Parathyroid adenoma (tissue), 2 donors: ENCODE measurements around the gene ARID4B.

ENCODE experiments used
- H2AFZ ChIP-seq: fragments of 300-600 bp; sonication (generic); one replicate; pipeline ENCODE4 v1.7.0; 2017; ENCODE audit warnings: antibody characterized with exemption, mild to moderate bottlenecking
- H3K27ac ChIP-seq: fragments of 300-600 bp; sonication (generic); one replicate; pipeline ENCODE4 v1.7.0; 2017
- H3K27me3 ChIP-seq: fragments of 300-600 bp; sonication (generic); one replicate; pipeline ENCODE4 v1.7.0; 2017; ENCODE audit warnings: low read length; ENCODE audit not compliant: control insufficient read depth, insufficient read depth
- H3K36me3 ChIP-seq: fragments of 300-600 bp; sonication (generic); one replicate; pipeline ENCODE4 v1.7.0; 2017; ENCODE audit warnings: low read length; ENCODE audit not compliant: control insufficient read depth, insufficient read depth
- H3K4me1 ChIP-seq: fragments of 300-600 bp; sonication (generic); one replicate; pipeline ENCODE4 v1.7.0; 2017; ENCODE audit warnings: control low read depth
- H3K4me2 ChIP-seq: fragments of 300-600 bp; sonication (generic); one replicate; pipeline ENCODE4 v1.7.0; 2017; ENCODE audit warnings: low read length
- H3K4me3 ChIP-seq: fragments of 300-600 bp; sonication (generic); one replicate; pipeline ENCODE4 v1.7.0; 2017; ENCODE audit warnings: low read depth, low read length
- H3K79me2 ChIP-seq: fragments of 300-600 bp; sonication (generic); one replicate; pipeline ENCODE4 v1.7.0; 2017; ENCODE audit warnings: control low read depth
- H3K9ac ChIP-seq: fragments of 300-600 bp; sonication (generic); one replicate; pipeline ENCODE4 v1.7.0; 2017; ENCODE audit warnings: mild to moderate bottlenecking
- H3K9me3 ChIP-seq: fragments of 300-600 bp; sonication (generic); one replicate; pipeline ENCODE4 v1.7.0; 2017; ENCODE audit warnings: low read length; ENCODE audit not compliant: control insufficient read depth
- CTCF ChIP-seq: fragments of 300-600 bp; sonication (generic); IDR thresholded peaks from one replicate; pipeline ENCODE4 v1.7.0; 2017; ENCODE audit warnings: antibody characterized with exemption, mild to moderate bottlenecking
- donor health status: primary hyperparathyroidism.

ARID4B gene

GRCh38 chr1:235253219-235253962 is 74.6 kb downstream of the ARID4B start:
- no peak overlapping the region for H2AFZ ChIP-seq
- H3K36me3 ChIP-seq, result no peaks in the 10 kb centered on the region
- no peak overlapping the region for H3K4me3 ChIP-seq
- peaks cover 2% of the 10 kb centered on the region for H3K79me2 ChIP-seq
- H3K9ac ChIP-seq, result no peak overlapping the region
- no peaks in the 10 kb centered on the region for H3K4me1 ChIP-seq
- H3K4me2 ChIP-seq, result no peak overlapping the region
- no peaks in the 10 kb centered on the region for H3K27me3 ChIP-seq
- H3K9me3 ChIP-seq, result no peaks in the 10 kb centered on the region
- no peak overlapping the region for H3K27ac ChIP-seq
- TF ChIP-seq CTCF, result peak; percentile 69

- Histone ChIP-seq H2AFZ (no peak overlapping the region), H3K9me3 (no peaks in the 10 kb centered on the region), H3K4me2 (no peak overlapping the region), H3K4me3 (no peak overlapping the region), H3K36me3 (no peaks in the 10 kb centered on the region), H3K9ac (no peak overlapping the region), H3K27me3 (no peaks in the 10 kb centered on the region), H3K79me2 (no peaks in the 10 kb centered on the region), H3K4me1 (peaks cover 5% of the 10 kb centered on the region), H3K27ac (no peak overlapping the region)
- TF ChIP-seq CTCF, result no peak
Measured at GRCh38 chr1:235250430-235250829, 77.5 kb downstream of the ARID4B start.

- no peak overlapping the region for H2AFZ ChIP-seq
- no peak overlapping the region for H3K9ac ChIP-seq
- H3K9me3 ChIP-seq, result no peaks in the 10 kb centered on the region
- H3K27ac ChIP-seq, result no peak overlapping the region
- no peak overlapping the region for H3K4me2 ChIP-seq
- no peaks in the 10 kb centered on the region for H3K79me2 ChIP-seq
- H3K4me1 ChIP-seq, result peaks cover 5% of the 10 kb centered on the region
- no peaks in the 10 kb centered on the region for H3K27me3 ChIP-seq
- no peak overlapping the region for H3K4me3 ChIP-seq
- no peak for TF ChIP-seq CTCF
- H3K36me3 ChIP-seq, result no peaks in the 10 kb centered on the region
Measured at GRCh38 chr1:235246022-235246948, 81.7 kb downstream of the ARID4B start.

- Histone ChIP-seq H3K9ac (no peak overlapping the region), H2AFZ (no peak overlapping the region), H3K27me3 (no peaks in the 10 kb centered on the region), H3K4me3 (no peak overlapping the region), H3K36me3 (no peaks in the 10 kb centered on the region), H3K4me1 (peaks cover 5% of the 10 kb centered on the region), H3K79me2 (no peaks in the 10 kb centered on the region), H3K9me3 (no peaks in the 10 kb centered on the region), H3K4me2 (no peak overlapping the region), H3K27ac (no peak overlapping the region)
- no peak for TF ChIP-seq CTCF
Measured at GRCh38 chr1:235244974-235245592, 82.9 kb downstream of the ARID4B start.
